ENCODE data around the gene EEF2K.

EEF2K gene

DNA sequence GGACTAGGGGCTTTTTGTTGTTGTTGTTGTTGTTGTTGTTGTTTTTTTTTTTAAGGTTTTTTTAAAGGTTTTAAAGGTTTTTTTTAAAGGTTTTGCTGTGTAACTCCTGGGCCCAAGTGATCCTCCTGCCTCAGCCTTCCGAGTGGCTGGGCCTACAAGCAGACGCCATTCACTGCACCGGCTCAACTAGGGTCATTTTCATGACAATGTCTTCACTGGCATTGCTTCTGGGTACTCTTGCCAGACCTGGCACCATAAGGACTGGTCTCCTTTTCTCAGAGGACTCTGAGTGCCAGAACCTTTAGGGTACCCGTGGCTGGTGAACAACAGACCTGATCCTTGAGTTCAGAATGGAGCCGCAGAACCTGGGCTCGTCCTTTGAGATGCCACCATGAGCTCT lies 111.5 kb downstream of the EEF2K start:
- no peak for DNase-seq (ENCODE audit: low read depth)

DNA sequence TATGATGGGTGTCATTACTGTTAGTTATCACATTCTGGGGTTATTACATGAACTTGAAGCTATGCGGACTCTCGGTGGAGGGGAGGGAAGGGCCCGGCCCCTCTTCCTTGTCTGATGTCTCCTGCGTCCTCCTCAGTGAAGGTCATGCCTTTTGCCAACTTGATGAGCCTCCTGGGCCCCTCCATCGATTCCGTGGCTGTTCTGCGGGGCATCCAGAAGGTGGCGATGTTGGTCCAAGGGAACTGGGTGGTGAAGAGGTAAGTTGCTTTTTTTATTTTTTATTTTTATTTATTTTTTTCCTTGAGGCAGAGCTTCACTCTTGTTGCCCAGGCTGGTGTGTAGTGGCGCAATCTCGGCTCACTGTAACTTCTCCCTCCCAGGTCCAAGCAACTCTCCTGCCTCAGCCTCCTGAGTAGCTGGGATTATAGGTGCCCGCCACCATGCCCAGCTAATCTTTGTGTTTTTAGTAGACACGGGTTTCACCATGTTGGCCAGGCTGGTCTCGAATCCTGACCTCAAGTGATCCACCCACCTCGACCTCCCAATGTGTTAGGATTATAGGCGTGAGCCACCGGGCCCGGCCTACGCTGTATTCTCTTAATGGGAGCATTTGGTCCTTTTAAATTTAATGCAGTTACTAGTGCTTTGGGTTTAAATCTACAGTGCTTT lies 112.7 kb downstream of the EEF2K start:
- DNase-seq (ENCODE audit: low read depth), result no peak

DNA sequence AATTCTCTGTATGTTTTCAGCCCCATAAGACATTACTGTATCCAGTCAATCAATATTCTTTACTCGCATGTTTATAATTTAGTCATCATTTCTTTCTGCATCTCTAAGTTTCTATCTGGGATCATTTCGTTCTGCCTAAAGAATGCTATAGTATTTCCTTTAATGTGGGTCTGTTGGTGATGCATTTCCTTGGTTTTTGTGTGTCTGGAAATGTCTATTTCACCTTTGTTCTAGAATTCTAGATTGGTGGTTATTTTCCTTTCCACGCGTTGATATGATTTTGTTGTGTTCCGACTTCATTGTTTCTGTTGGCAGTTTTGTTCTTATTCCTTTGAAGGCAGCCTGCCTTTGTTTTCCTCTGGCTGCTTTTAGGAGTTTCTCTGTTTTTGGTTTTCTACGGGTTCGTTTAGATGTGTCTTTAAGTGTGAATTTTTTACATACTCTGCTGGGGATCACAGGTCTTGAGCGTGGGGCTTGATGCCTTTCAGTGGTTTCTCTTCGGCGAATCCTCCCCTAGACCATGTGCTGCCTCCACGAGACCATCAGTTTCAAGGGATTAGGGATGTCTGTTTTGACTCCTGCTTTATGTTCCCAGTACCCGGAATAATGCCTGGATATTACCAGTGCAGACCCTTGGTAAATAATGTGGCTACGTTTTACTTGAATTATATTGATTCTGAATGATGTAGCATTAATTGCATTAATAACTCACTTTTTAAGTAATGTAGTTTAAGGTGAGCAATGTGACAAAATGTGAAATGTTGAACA lies 114.7 kb downstream of the EEF2K start:
- no peak for DNase-seq (ENCODE audit: low read depth)

DNA sequence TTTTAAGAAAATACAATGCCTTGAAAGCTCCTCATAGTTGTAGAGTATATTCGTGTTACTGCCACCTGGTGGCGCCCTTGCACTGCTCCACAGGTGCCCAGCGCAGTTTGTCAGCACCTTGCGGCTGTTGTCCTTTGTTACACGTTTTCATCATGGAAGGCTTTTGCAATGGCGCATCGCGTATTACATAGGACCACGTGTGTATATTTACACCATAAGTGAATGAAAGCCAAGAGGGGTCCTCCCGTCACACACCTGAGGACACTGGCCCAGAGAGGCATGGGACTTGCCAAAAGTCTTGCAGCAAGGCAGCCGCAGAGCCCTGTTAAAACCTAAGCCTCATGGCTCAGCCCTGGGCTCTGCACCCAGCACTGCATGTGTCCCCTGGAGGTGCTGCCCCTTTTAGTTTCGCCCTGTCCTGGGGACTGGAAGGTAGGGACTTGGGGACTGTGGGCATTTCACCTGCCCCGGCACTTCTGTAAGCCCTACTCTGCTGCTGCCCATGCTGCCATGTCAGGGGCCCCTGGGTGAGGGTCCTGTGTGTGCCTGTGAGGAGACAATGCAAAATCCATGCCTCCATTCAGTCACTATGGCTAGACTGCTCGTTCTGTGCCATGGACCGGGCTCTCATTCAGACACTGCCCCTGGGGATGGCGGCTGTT lies 115.4 kb downstream of the EEF2K start:
- peak; percentile 21 for DNase-seq (ENCODE audit: low read depth)

DNA sequence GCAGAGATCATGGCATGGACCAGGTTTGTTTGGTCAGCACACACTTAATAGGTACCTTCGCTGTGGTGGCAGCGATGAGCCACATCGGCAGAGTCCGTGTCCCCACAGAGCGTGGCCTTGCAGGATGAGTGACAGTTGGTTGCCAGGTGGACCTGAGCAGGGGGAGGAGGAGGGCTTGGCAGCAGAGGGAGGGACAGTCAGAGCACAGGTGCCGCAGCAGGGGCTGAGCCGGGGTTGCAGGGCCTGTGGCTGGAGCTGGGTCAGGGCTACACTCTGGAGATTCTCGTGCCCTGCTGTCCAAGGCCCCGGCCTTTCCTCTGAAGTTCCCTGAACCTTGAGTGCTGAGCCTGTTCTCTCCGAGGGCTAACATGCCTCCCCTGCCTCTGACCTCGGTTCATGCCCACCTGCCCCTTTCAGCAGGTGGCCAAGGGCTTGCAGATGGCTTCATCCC lies 116.0 kb downstream of the EEF2K start:
- DNase-seq (ENCODE audit: low read depth), result no peak

DNA sequence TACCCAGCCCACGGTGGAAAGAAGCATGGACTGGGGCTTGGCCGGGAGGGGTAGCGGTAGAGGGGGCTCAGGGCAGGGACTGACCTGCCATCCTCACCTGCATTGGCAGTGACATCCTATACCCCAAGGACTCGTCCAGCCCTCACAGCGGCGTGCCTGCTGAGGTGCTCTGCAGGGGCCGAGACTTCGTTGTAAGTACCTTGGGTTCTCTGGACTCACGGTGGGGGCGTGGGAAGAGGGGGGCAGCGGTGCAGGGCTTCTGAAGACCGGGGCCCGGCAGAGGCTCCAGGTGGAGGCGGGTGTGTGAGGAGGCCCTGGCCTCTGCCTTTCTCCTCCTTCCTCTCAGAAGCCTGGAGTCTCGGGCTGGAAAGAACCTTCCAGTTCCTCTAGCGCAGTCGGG lies 116.7 kb downstream of the EEF2K start:
- no peak for DNase-seq (ENCODE audit: low read depth)

DNA sequence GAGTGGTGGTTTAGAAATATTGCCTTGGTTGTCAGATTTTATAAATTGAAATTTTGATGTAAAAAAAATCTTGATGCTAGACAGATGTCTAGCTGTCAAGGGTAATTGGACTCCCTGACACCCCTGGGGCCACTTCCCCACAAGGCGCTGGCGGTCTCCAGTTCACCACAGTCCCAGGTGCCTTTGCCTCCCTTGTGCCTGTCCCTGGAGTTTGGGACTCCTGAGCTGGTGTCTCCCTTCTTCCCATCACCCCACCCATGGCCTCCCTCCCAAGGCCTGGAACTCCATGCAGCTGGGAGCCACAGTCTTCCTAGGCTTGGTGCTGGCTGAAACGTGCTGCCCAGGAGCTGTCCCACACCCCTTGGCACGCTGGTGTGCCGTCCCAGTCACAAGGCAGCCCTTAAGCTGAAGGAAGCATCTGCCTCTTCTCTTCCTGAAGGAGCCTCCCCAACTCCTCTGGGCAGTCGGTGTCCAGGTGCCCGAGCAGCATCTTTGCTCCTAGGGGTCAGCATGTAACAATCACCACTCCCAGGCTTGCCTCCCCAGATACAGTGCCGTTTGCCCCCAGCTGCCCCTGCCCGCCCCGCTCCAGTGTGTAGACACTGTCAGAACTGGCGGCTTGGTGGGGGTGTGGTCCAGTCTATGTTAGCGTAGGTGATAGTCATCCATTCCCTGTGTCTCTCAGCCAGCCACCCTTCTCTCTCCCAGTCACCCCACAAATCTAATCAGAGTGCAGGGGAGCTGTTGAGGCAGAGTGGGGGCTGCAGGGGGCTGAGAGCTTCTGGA lies 117.3 kb downstream of the EEF2K start:
- no peak for DNase-seq (ENCODE audit: low read depth)

DNA sequence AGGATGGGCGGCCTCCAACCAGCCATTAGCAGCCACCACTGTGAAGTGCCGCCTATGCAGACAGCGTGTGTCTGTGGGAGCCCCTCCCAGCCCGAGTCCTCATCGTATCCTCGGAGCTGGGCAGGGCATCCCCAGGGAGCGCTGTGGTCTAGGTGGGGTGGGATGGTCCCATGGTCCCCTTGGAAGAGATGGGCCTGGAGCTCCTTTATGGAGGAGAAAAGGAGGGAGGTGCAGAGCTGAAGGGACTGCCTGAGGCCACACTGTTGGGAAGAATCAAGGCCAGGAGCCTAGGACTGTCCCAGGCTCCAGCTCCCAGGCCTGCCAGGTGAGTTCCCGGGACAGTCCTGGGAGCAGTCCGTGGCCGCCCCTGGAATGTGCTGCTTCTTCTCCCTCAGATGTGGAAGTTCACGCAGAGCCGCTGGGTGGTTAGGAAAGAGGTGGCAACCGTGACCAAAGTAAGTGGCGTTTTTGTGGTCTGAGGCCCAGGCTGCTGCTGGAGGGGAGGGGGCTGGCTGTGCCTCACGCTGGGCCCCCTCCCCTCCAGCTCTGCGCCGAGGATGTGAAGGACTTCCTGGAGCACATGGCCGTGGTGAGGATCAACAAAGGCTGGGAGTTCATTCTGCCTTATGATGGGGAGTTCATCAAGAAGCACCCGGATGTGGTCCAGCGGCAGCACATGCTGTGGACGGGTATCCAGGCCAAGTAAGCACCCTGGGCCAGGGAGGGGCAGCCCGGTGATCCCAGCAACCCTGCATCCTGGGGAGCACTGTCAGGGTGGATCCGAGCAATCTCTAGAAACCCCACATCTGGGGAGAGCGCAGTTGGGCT lies 118.1 kb downstream of the EEF2K start:
- DNase-seq (ENCODE audit: low read depth), result no peak

DNA sequence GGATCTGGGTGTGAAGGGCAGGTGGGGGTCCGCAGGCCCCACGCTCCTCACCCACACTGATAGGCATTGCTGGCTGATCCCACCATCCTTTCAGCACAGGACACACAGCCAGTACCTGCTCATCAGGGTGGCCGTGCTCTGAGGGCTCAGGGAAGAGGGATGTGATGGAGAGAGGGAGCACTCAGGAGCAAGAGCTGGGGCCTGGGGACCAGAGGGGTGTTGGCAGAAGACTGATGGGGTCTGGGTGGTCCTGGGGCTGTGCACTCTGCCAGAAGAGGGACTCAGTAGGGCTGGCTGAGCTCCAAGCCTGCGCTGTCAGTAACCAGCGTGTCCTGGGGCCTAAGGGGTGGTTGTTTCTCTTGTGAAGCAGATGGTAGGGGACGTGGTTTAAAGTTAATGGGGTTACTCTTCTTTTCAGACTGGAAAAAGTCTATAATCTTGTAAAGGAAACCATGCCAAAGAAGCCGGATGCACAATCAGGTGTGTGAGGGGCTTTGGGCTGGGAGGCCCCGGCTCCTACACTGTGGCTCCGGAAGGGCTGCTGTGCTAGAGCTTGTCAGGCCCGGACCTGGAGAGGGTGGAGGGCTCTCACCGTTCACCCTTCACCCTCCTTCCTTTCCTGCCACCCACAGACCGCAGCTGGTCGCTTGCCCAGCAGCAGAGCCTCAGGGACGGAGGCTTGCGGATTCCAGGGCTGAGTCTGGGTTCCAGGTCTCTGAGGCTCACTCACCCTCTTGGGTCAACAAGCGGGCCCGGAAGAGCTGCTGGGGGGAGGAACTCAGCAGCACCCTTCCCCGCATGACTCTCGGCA lies 118.9 kb downstream of the EEF2K start:
- DNase-seq (ENCODE audit: low read depth), result no peak

DNA sequence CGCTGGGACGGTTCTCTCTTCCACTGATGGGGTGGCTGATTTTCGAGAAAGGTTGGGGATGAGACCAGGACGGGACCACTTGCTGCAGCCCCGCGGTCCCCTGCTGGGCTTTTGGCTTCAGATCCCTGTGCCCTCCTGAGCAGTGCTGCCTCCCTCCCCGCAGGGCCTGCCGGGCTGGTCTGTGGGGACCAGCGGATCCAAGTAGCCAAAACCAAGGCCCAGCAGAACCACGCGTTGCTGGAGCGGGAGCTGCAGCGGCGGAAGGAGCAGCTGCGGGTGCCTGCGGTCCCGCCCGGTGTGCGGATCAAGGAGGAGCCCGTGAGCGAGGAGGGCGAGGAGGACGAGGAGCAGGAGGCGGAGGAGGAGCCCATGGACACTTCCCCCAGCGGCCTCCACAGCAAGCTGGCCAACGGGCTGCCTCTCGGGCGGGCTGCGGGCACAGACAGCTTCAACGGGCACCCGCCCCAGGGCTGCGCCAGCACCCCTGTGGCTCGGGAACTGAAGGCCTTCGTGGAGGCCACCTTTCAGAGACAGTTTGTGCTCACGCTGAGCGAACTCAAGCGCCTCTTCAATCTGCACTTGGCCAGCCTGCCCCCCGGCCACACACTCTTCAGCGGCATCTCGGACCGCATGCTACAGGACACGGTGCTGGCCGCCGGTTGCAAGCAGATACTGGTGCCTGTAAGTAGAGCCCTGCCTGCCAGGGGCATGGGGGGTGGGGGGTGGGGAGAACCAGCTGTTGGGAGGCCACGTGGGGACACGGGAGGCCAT lies 119.7 kb downstream of the EEF2K start:
- DNase-seq (ENCODE audit: low read depth), result no peak

DNA sequence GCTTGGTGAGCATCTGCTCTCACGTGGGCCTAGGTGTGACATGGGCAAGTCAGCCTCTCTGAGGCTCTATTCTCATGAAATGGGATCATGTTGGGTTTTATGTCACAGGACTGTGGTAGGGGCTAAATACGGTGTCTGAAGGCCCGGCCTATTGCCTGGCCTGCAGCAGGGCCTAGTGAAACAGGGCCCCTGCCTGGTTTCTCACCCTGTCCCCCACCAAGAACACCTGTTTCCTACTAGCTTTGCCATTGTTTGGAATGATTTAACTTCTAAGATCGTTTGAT lies 120.2 kb downstream of the EEF2K start:
- DNase-seq (ENCODE audit: low read depth), result no peak

DNA sequence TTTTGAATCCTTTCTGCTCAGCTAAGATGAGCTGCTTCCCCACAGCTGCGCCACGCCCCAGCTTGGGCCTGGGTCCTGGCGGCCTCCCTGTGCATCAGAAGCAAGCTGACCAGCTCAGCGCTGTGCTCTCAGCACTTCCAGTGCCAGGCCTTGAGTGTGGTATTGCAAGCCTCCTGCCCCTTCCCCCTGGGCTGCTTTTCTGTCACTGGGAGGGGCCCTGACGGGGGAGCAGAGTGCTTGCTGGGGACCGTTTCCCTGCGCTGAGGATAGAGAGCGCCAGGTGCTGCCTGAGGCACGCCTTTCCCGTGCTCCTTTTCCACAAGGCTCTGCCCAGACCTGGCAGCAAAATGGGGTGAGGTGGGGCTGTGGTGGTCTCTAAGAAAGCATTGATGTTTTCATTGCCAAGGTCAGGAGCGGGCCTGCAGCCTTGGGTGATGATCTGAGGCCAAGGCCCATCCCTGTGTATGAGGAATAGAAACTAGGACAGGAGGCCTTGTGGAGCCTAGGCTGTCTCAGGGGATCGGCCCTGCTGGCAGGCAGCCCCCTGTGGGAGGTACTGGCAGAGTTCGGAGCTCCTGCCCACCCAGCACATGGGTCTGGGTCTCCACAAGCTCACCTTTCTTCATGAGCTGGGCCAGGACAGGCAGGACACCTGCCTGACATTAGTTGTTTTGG lies 120.8 kb downstream of the EEF2K start:
- DNase-seq (ENCODE audit: low read depth), result no peak

DNA sequence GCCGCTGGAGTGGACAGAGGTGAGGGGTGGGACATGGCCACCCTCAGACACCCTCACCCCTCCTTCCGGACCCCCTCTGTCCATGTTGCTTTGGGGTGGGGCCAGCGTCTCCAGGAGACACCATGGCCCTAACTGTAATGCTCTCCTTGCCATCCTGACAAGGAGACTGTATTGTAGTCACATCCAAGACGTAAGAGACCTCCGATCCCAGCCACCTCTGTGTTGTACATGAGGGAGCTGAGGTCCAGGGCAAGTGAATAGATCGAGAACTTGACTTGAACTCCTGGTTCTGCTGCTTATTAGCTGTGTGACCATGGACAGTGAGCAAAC lies 121.3 kb downstream of the EEF2K start:
- no peak for DNase-seq (ENCODE audit: low read depth)

DNA sequence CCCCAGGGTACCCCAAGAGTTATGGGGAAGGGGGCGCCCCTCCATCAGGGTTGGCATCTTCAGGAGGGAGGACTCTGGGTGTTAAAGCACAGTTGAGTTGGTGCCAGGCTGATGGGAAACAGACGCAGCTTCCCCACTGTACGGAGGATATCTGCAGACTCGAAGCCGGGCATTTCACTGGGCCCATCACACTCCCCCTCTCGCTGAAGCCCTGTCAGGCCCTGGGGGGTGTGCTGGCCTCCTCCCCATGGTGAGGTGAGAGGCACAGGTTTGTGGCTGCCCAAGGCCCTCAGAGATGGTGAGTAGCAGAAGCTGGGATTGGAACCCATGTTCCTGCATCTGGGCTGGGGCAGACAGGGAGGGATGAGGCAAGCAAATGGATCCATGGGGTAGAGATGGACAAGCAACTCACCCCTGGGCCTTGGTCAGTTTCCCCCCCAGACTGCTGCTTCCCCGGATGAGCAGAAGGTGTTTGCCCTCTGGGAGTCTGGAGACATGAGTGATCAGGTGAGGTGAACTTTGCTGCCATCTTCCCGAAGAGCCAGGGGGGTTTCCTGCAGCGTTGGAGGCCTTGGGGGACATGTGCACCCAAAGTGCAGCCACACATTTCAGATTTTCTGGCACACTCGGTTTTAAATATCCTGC lies 122.1 kb downstream of the EEF2K start:
- DNase-seq (ENCODE audit: low read depth), result no peak

DNA sequence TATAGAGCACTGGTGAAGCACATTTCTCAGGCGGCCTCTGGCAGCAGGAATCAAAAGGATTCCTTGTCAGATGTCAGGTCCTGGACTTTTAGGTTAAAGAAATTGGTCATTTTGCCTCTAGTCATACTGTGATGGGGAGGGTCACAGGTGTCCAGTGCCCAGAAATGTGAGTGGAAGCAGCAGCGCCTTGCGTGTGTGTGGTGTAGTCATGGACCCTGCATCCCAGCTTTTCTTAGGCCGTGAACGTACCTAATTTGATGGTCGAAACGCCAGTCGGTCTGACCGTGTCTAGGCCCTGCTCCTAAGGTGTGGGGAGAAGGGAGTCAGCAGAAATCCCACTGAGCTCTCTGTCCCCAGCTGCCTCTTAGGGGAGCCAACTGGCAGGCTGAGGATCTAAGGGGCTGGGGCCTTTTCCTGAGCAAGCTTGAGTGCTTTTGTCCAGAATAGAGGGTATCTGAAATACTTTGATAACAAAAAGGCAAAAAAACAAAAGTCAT lies 123.2 kb downstream of the EEF2K start:
- DNase-seq (ENCODE audit: low read depth), result no peak

DNA sequence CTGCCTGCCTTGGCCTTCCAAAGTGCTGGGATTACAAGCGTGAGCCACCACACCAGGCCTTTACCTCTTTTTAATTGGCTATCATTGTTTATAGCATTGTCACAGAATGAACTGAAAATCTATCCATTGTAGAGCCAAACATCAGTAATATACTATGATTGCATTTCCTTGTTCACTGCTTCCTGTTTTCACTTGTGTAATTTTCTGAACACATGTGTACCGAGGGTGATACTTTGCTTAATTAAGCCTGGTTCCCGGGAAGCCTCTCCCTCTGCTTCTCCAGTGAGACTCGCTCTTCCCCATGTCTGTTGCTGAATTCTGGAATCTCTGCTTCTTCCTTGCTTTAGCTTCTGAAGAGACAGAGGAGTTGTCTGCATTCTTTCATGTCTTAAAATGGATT lies 124.2 kb downstream of the EEF2K start:
- DNase-seq (ENCODE audit: low read depth), result no peak

DNA sequence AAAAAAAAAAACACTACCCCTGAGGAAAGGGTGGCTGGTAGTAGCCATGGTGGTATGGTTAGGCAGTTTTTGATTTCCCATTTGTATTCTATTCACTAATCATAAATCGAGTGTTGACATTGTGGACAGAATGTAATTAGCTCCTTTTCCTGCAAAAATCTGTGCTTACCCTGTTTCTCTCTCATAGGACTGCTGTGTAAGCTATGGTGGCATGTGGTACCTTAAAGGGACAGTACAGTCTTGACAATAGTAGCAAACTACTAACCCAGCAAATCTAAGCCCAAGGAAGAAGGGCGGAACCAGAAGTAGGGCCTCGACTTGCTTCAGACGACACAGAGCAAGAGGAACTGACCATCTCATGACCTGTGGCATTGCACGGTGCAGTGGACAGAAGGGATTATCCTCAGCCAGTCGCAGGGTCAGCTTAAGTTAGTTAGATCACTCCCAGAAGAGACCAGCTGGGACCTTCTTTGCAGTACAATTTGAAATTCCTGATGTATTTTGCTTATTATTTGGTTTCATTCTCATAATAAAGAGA lies 127.4 kb downstream of the EEF2K start:
- DNase-seq (ENCODE audit: low read depth), result no peak

DNA sequence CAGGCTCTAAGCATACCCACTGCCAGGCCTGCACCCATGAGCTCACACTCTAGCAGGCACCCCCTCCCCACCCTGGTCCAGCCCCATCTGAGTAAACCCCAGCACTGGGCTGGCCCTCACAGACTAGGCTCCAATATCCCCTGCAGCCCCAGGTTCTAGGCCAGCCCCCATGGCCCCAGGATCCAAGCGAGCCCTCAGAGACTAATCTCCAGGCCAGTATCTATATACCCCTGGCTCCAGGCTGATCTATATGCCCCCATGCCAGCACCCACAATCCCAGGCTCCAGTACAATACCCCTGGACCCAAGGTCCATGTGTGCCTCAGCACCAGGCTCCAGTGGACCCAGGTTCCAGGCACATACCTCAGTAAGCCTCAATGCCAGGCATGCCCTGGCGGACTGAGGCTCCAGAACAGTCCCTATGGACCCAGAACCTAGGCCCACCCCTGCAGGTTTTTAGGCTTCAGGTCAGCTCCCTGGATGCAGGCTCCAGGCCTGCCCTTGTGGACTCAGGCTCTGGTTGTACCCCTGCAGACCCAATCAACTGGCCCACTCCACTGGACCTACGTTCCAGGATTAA lies 129.7 kb downstream of the EEF2K start:
- DNase-seq (ENCODE audit: low read depth), result no peak

Measured in GM04504 (cell line).